NCI-H1694 treated with DMSO at 0.1 percent for 48 hours (cell line): Measurements from ENCODE around the gene MACIR.
"Not testable (repeated sequence)": the region's sequence is repeated elsewhere in the genome, so short reads cannot be mapped to it uniquely, and the experiment has no call there.

ENCODE experiments used
- DNase-seq: peaks from one replicate; lab custom pipeline; 2025; lab: John Stamatoyannopoulos, UW

The MACIR gene

DNA sequence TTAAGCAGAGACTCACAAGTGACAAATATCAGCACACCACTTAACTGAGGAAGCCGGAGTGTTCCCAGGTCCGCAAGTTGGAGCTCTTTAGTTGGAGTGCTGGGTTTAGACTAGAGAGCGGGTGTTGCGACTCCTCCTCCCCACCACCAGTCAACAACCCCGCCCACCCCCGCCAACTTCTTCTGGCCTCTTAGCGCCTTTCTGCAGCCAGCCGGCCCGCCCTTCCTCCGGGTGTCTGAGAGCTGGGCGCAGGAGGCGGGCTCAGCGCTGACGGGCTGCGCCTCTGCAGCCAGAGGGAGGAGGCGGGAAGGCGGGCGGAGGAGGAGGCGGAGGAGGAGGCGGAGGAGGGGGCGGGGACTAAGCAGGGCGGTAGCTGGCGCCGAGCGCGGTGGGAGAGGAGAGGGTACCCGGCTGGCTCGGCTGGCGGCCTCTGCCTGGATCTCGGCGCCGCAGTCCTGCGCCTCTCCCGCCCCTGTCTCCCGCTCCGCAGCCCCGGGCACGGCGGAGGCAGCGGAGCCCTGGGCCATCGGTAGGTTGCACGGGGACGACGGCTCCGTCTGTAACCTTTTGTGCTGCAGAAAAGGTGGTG lies at the start of gene MACIR:
TSS of gene MACIR (plus strand) at position 396 of the 589 bp plus-strand sequence. CDS start 17,157 bp downstream, outside the sequence.
- peak; percentile 88 for DNase-seq

DNA sequence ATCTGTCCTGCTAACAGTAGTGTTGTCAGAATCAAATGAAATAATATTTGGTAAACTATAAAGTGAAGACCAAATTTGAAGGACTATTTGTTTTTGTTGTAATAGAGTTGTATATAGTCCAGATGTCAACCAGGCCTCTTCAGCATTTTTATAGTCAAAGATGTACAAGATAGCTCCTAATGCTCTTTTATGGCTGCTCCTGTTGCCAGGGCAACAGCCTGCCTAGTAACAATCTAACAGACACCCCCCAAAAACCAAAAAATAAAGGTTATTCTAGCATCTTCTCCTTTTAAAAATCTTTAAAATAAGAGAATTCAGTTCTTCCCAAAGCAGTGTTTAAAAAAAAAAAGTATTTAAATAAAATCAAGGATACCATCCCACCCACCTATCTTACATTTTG lies 49.5 kb upstream of the MACIR start:
- DNase-seq, result no peak

- no peak for DNase-seq
Measured at GRCh38 chr5:103210952-103211351, 47.6 kb upstream of the MACIR start.

DNA sequence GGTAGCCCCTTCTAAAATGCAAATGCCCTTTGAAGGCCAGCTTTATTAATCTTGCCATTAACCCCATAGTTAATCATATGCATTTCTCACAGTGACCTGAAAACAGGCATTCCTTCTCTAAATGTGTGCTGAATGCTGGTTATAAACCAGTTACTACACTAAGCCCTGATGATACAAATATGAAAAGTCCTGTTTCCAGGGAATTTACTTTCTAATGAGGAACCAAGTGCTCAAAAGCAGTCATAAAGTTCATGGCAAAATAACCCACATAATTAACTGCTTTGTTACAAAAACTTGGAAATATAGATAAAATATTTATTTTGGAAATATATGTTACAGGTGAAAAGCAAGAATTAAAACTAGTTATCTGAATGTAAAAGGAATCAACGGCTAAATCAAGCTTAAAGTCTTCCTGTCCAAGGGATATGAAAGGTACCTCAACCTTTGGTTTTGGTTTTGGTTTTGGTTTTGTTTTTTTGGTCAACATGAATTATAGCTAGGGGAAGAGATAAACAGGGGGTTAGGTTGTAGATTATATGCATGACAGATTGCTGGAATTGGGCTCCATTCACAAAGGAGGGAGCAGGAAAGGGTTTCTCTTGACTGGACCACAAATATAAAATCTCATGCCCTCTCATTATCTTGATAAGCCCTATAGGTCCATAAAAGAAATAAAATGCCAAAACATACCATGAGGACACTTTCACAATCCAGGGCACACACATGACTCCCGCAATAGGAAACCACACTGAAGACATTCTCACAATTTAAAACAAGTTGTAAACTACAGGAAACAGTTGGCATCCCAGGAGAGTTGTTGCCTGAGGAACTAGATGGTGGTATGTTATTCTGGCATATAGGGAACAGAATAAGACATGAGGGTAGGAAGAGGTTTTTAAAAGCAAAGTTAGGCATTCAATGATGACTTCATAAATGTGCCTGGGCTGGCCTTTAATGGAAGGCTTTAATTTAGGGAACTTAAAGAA lies 46.7 kb upstream of the MACIR start:
- DNase-seq, result no peak

DNA sequence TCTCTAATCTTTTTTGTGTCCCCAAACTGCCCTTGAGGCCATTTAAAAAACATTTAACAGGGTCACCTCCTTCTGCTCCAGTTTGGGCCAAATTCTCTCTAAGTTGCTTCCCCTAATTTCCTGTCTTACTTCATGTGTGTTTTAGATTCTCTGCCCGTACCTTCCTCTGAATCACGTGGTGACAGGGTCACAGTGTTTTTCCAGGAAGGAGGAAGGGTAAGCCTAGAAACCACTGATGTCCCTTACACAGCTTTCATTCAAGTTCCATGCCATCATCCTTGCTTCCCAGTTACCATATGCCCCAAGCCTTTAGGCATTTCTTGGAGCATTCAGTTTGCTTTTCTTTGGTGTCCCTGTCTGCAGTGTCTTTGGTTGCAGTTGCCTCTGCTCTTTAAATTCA lies 42.4 kb upstream of the MACIR start:
- no peak for DNase-seq

DNA sequence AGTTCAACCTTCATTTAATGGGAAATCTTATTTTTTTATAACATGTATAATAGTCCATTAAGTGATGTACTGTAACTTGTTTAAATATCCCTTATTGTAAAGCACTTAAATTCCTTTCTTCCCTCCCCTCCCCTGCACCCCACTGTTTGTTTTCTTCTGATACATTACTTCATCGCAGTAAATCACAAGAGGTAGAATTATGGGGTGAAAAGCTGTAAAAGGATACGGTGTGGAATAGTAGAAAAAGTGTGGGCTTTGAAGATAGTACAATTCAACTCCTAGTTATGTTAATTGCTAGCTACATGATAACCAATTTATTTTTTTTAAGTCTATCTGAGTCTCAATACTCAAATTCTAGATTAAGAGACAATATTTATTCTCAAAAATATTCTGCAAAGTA lies 41.9 kb upstream of the MACIR start:
- no peak for DNase-seq

DNA sequence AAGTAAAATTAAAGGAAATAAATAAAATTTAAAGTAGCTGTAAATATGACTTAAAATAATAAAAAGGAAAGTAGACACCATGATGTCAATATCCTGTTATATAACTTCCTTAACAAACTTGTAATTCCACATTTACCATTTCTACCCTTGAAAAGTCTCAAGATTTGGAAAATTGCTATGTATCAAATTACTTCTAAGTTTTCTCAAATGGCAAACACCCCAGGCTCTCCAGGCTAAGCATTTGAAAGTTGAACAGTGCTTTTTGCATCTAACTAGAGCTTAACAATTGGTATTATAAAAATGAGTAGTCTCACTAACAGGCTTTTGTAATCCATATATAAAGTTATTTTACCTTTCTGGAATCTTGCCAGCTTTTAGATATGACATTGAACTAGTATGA lies 41.5 kb upstream of the MACIR start:
- DNase-seq, result no peak

DNA sequence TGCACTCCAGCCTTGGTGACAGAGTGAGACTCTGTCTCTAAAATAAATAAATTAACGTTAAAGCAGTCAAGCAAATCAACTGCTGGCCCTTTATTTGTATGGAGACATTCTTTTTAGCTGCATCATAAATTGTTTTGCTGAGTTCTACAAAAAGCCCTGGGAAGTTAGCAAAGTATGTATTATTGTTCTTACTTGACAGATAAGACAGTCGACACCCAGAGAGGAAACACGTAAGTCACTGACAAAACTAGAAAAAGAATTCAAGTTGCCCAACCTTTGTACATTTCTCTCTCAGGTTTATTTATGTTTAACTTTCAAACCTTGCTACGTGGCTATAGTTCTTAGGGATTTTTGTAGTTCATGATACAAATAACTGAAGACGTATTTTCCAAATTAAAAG lies 40.4 kb upstream of the MACIR start:
- DNase-seq, result no peak

DNA sequence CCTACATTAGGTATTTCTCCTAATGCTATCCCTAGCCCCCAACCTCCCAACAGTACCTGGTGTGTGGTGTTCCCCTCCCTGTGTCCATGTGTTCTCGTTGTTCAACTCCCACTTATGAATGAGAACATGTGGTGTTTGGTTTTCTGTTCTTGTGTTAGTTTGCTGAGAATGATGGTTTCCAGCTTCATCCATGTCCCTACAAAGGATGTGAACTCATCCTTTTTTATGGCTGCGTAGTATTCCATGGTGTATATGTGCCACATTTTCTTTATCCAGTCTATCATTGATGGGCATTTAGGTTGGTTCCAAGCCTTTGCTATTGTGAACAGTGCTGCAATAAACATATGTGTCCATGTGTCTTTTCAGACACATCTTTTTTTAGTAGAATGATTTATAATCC lies 39.5 kb upstream of the MACIR start:
- not testable (repeated sequence) for DNase-seq

DNA sequence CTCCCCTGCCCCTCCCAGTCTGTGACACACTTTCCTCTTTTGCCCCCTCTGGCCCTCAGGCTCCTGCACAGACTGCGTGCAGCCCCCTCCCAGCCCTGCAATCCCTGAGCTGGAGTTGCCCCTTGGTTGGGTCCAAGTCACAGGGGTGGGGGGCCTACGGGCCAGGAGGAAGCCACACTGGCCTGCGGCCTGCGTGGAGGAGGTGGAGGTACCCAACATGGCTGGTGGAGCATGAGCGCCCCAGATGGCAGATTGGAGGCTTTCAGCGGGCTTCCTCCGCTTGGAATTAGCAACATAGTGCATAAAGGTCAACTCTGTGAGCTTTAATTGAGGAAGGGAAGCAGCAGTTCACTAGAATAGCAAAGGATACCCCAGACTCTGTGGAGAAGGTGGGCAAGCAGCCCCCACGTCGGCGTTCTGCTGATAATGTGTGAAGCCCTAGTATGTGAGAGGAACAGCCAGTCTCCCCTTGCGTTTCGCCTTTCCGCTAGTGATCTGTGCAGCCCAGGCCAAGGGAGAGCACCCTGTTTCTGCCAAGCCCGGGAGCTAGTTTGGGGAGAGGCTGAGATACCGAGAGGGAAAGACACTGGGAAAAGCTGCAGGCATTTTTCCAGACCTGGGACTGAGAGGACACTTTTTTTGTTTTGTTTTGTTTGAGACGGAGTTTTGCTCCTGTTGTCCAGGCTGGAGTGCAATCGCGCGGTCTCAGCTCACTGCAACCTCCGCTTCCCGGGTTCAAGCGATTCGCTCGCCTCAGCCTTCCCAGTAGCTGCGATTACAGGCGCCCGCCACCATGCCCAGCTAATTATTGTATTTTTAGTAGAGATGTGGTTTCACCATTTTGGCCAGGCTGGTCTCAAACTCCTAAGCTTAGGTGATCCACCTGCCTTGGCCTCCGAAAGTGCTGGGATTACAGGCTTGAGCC lies 35.3 kb upstream of the MACIR start:
- no peak for DNase-seq

DNA sequence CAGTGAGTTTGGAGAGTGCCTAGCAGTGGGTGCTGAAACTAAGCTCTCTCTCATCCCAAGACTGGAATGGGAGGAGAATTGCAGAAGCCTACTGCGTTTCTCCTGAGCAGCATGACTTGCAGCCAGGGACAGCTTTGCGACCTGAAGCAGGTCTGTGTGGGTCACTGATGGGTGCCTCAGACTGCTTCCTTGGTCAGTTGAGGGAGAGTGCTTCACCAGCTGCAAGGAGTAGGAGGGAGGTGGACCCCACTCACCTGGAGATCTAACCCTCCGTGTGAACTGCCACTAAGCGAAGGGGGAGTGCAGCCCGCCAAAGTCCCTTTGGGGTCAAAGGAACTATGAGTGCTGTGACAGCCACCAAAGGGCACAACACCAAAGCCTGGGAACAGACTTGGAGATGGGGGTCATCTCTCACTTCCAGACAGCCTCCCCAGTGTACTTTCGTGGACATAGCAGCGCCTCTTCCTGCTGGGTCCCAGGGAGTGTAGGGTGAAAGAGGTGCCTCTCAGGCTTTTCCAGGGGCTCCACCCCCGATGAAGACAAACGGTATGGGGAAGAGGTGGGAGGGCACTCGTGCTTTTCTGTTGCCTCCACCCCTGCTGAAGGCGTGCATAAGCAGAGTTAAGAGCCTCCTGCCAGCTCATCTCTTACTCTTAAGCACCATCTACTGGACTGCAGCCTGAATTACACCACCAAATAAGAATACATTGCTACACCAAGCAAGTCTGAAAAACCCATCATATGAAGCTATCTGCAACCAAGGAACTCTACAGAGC lies 34.3 kb upstream of the MACIR start:
- peak; percentile 35 for DNase-seq

GRCh38 chr5:103224894-103225246 lies 33.7 kb upstream of the MACIR start:
- no peak for DNase-seq

- no peak for DNase-seq
Measured at GRCh38 chr5:103228061-103228460, 30.5 kb upstream of the MACIR start.

DNA sequence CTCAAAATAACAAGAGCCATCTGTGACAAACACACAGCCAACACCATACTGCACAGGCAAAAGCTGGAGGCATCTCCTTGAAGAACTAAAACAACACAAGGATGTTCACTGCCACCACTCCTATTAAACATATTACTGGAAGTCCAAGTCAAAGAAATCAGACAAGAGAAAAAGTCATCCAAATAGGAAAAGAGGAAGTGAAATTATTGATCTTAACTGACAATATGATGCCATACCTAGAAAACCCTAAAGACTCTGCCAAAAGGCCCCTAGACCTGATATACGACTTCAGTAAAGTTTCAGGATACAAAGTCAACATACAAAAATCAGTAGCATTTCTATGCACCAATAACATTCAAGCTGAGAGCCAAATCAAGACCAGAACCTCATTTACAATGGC lies 30.0 kb upstream of the MACIR start:
- no peak for DNase-seq

DNA sequence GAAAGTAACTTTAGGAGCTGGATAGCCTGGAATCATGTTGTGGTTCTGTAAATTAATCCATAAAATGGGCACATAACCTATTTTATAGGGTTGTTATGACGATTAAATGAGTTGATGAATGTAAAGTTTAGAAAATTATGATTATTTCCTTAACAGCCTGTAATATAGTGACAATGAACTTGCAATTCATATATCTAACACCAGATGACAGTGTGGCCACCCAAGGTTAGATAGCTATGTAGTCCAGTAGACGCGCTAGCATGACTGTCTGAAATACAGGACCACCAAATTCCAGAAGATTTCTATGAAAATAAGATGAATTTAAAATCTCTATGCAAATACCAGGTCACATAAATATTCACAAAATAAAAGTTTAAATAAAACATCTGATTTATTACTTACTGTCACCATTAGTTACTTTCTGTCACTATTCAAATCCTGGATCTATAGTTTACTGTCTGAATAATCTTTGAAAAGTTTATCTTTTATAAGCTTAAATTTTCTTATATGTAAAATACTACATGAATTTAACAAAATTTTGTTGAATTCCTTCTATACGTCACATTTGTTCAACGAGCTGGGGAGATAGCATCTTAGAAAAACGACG lies 26.1 kb upstream of the MACIR start:
- peak; percentile 44 for DNase-seq

DNA sequence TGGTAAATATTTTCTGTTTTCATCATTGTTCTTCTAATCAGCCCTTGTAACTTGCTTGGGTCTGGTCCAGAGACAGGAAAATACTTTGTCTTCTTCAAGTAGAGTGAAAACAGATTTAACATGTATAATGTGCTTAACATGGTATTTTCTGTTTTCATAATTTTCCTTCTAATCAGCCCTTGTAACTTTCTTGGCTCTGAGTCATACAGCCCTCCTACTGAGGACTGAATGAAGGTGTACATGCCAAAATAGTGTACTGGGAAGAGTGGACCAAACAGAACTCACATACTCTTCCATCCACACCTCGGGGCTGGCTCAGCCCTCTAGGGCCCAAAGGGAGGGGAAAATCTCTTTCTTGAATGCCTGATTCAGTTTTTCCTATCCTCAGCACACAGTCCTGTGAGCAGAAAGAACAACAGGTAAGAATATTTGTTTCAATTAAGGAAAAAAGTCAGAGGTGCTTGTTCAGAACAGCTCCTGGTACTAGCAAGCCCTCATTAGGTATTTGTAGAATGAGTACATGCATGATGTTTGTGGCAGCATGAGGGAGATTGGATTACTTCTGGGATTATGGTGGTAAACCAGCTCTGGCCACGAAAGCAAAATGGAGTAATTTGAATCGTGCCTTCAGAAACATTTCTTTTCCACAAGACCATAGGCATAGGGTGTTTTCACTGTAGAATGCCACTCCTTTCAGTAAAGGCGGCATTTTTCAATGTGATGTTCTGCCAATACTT lies 24.2 kb upstream of the MACIR start:
- DNase-seq, result no peak

DNA sequence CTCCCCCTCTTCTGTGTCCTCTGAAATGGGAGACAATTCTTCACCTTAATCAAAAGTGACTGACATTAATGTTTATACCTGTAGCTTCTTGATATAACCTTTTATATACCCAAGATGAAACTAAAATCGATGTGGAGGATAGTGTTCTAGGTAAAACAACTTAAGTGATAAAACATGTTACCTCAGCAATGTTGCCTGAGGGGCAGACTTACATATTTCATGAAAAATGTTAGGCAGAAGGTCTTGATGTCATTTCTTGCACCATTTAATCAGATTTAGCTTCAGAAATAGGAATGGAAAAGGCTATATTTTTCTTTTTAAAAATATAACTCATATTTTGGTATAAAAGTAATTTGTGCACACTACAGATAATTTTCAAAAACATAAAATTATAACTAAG lies 22.7 kb upstream of the MACIR start:
- no peak for DNase-seq

DNA sequence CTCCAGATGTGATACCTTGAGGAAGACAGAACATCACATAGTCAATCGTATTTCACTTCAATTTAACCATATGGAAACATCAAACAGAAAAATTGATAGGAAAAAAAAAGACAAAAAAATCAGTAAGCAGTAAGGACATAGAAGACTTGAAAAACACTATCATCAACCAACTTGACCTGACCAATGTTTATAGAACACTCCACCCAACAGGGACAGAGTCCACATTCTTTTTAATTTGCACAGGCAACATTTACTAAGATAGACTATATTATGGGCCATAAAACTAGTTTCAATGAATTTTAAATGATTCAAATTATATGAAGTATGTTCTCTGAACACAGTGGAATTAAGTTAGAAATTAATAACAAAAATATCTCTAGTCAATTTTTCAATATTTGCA lies 20.8 kb upstream of the MACIR start:
- DNase-seq, result no peak

DNA sequence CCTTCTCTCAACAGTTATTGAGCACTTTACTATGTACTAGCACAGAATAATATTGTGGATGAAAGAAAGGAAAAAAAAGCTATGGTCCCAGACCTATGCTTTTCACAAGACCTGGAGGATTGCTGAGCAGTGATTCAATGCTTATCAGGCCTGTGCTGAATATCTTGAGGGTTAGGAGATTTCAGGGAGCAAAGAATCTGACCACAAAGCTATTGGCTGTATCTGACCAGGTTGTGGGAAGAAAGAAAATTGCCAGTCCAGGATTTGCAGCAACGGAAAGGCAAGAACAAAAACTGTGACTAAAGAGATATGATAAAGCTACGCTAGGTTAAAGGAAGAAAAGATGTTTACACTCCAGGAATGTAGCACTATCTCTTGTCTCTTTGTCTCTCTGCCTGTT lies 14.9 kb upstream of the MACIR start:
- no peak for DNase-seq

DNA sequence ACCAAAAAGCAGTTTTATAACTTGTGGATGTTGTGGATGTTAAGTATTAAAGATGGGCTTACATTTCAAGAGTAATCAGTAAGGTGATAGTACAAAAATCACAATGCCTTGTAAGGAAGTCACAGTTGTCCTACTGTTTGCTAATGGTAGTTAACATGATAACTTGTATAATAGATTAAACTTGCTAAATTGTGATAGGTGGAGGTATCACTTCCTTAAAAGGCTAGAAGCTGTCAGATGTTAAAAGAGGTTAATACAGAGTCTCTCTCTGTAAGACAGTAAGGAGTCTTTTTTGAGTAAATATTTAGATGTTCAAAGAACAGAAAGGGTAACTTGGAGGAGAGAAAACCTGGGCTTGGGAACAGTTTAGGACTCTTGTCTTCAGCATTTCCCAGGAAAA lies 14.2 kb upstream of the MACIR start:
- no peak for DNase-seq

DNA sequence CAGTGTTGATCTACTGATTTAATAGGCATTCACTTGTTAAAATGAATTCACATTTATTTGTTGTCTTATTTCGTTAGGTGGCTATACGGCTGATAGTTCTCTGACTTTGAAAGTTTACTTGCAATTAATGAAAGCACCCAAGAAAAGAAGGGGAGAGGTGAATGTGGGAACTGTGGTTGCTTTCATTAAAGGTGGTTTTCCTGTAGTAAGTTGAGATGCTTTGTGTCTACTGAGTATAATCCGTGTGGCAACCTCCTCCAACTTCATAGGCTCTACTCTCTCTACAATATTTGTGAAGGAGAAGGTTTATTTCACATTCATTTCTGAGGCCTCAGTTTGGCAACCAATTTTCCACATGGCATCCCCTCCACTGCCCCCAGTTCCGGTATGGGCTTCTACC lies 12.8 kb upstream of the MACIR start:
- DNase-seq, result no peak
